ENCODE measurements around the gene FETUB.
A peak's percentile ranks its signal among the peaks of the same experiment; 100 is the strongest.

FETUB gene

DNA sequence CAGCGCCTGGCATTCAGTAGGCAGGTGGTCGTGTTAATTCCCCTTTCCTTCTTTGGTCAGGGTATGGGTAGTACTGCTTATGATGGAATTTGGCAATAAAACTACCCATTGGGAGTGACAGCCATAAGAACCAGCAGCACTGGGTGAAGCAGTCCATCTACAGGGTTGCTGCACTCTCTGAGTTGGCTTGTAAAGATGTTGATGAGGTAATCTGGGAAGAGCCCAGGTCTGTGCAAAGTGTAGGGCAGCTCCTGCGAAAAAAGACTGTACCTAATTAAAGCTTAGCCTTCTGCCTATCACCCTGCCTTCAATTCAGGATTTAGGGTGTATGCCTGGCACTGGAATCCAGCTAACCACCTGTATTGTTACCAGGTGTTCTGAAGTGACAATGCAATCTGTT is 4.7 kb upstream of the FETUB start:
- no peak for DNase-seq (ENCODE audit: low read depth in 2 of 3, low spot score in 1 of 3)

DNA sequence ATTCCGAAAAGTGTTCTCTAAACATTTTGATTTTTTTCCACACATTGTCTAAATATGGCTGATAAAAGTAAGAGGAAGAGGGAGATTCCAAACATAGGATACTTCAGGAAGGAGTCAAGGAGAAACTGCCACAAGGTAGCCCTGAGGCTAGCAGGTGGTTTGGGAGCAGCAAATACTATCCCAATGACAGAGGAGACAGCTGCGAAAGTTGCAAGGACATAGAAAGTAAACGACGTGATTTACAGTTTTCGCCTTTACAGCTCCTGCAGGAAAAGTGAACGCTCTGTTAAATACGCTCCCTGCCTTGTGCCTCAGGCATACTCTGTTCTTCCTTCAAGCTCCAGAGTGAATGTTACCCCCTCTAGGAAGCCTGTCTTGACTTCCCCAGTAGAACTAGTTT is 3.7 kb upstream of the FETUB start:
- DNase-seq (ENCODE audit: low read depth in 2 of 3, low spot score in 1 of 3), result no peak

DNA sequence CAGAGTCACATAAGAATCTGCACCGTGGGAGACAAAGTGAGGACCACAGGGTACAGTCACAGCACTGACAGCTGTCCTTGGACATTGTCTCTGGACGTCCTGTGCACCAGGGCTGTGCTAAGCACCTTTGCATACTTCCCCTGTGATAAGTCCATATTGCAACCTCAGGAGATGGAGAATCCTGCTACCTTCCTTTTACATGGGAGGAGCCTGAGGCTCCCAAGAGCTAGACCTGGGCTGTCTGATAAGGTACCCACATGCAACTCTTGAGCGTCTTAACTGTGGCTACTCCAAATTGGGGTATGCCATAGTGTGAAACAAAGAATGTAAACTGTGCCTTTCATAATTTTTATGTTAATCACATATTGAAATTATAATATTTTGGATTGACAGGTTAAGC is 2.5 kb upstream of the FETUB start:
- no peak for DNase-seq (ENCODE audit: low read depth in 2 of 3, low spot score in 1 of 3)

DNA sequence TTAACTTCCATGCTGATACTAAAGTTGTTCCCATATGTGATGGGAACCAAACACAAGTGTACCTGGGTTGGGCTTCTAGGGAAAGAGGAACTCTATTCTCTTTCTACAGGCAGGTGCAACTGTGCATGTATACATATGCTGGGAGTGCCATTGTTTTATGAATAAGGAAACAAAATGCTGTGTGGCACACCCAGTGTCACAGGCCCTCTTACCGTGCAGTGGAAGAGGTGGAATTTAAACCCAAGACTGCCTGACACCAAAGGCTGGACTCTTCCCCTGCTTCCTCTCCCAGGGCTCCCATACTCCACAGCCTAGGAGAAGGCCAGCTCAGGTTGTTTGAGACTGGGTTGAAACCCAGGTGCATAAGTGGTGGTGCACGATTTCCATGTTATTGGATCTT is 1.9 kb upstream of the FETUB start:
- DNase-seq (ENCODE audit: low read depth in 2 of 3, low spot score in 1 of 3), result no peak

DNA sequence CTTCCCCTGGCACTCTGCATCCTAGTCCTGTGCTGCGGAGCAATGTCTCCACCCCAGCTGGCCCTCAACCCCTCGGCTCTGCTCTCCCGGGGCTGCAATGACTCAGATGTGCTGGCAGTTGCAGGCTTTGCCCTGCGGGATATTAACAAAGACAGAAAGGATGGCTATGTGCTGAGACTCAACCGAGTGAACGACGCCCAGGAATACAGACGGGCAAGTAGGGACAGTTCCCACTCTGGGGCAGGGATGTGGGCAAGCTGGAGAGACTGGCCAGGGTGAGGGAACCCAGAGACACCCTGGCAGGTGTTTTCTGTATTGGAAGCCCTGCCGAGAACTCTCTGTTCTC is 247 bp downstream of the FETUB start:
- no peak for DNase-seq (ENCODE audit: low read depth in 2 of 3, low spot score in 1 of 3)

DNA sequence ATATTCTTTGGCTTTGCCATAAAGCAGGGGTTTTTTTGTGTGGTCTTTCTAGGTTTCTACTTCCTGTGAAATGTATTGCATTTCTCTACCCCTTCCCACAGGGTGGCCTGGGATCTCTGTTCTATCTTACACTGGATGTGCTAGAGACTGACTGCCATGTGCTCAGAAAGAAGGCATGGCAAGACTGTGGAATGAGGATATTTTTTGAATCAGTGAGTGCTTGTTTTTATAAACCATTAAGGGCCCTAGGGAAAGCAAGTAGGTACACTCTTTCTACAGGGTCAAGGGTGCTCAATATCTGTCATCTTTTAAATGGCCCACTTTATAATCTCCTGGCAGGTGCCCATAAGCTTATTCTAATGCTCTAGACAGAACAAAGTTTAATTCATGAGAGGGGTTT is 730 bp downstream of the FETUB start:
- DNase-seq (ENCODE audit: low read depth in 2 of 3, low spot score in 1 of 3), result no peak

DNA sequence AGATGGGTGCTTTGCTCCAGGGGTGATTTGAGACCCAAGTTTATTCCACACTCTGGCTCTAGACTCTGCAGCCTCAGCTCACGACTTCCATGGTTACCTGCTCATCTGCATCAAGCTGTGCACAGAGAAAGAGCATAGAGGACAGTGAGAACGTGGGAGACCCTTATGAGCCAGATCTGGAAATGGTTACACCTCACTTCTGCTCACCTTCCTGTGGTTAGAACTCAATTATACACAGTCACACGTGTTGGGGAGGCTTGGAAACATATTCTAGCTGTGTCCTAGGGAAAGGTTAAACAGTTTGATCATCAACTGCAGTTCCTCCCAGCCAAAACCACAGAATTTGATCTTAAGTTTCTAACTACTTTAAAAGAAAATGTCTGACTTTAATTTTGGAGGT is 1.8 kb downstream of the FETUB start:
- DNase-seq (ENCODE audit: low read depth in 2 of 3, low spot score in 1 of 3), result no peak

DNA sequence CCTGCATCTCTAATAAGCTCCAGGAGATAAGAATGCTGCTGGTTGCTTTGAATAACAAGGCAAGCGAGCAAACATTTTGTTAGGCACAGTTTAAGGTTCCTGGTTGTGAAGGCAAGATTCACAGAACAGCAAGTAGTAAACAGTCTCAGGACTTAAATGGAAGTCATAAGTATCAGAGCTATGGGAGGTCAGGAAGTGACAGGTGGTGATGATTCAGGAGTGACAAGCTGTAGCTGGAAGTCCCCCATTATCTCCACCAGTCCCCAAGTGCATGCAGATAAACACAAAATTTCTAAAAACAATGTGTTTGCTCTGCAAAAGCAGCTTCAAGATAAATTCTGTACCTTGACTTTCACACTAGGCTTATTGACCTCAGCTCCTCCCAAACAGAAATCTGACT is 3.3 kb downstream of the FETUB start:
- no peak for DNase-seq (ENCODE audit: low read depth in 2 of 3, low spot score in 1 of 3)

DNA sequence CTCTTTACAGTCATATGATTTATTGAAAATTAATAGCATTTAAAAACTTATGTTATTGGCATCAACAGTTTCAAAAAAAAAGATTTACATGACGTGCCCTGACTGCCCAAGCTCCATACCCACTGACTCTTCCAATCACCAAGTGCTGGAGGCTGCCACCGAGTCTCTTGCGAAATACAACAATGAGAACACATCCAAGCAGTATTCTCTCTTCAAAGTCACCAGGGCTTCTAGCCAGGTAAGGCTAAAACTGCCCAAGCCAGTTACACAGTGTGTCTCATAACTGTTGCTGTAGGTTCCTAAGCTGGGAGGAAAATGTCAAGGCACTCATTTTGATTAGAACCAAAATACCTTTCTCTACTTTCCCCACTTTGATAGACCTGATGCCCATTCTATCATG is 4.5 kb downstream of the FETUB start:
- no peak for DNase-seq (ENCODE audit: low read depth in 2 of 3, low spot score in 1 of 3)

DNA sequence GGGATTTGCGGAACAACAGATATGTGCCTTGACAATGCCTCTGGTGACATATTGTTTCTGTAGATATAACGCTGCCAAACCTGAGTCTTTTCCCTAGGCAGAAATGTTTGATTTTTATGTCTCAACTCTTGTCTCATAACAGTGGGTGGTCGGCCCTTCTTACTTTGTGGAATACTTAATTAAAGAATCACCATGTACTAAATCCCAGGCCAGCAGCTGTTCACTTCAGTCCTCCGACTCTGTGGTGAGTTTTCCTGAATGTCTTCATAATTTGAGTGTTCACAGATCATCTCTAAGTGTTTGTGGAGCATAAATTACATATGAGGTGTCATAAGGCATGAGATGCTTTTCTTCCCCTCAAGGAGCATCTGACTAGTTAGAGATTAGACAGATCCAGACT is 5.9 kb downstream of the FETUB start:
- no peak for DNase-seq (ENCODE audit: low read depth in 2 of 3, low spot score in 1 of 3)

DNA sequence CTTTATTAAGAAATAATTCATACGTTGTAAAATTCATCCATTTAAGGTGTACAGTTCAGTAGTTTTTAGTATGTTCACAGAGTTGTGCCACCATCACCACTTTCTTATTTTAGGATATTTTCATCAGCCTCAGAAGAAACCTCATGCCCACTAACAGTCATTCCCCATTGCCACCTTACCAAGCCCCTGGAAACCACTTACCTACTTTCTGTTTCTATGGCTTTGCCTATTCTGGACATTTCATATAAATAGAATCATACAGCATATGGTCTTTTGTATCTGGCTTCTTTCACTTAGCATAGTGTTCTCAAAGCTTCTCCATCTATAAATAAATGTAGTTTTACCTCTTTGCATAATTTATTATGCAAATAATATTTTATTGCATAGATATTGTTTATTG is 6.6 kb downstream of the FETUB start:
- DNase-seq (ENCODE audit: low read depth in 2 of 3, low spot score in 1 of 3), result no peak

DNA sequence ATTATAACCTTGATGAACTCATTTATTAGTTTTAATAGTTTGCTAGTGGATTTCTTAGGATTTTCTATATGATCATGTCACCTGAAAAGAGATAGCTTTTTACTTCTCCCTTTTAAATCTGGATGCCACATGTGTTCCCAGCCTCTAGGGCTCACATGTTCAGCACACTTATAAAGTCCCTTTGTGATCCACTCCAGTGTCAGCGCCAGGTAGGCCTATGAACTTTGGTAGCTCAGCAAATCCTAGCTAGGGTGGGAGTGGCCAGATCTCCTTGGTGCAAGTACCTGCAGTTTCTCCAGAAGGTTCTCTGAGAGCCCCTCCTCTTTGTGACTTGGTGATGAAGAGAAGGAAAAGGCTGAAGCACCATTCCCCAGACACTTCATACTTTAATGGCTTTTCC is 8.7 kb downstream of the FETUB start:
- DNase-seq (ENCODE audit: low read depth in 2 of 3, low spot score in 1 of 3), result no peak

DNA sequence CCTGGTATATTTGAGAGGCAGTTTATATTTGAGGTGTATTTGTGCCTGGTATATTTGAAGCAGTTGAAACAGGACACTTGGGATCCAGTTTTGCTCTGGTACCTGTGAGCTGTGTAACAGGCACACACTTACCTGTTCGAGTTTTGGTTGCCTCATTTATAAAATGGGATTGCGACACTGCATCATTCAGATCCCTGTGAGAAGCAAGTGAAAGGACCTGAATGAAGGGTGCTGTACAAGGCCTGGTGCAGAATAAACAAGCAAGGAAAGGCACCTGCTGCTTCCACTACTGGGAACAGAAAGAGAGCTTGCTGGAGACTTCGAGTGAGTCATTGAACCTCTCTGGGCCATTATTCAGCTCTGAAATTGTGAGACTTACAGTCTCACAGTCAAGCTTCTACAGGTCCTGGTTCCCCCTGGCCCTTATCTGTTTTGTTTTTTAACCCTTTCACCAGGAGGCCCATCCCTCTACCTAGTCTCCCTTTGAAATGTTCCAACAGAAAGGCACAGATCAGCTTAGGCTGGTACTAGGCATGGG is 11.5 kb downstream of the FETUB start:
- no peak for DNase-seq (ENCODE audit: low read depth in 2 of 3, low spot score in 1 of 3)

DNA sequence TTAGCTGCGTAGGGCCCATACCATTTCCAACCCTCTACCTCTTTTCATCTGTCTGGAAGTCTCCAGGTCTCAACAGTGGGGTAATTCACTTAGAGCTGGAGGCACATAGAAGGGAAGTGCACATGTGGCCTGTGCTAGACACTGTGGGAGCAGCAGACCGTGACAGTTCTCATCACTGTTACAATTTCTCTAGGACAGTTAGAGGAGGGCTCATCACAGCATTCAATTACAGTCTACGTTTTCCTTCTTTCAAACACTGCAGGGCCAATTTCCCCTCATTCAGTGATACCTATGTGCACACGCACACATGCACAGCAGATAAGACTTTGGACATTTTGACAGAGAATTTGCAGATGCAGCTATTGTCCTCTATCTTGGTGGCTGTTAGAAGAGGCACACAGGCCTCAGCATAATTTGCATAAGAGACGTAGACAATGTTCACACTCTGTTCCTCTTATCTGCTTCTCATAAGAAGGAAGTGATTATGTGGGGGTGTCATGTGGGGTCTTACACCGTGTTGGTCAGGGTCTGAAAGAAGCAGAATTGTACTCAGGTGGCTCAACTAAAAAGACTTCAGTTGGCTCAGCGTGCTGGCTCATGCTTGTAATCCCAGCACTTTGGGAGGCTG is 13.0 kb downstream of the FETUB start:
- DNase-seq (ENCODE audit: low read depth in 2 of 3, low spot score in 1 of 3), result no peak

DNA sequence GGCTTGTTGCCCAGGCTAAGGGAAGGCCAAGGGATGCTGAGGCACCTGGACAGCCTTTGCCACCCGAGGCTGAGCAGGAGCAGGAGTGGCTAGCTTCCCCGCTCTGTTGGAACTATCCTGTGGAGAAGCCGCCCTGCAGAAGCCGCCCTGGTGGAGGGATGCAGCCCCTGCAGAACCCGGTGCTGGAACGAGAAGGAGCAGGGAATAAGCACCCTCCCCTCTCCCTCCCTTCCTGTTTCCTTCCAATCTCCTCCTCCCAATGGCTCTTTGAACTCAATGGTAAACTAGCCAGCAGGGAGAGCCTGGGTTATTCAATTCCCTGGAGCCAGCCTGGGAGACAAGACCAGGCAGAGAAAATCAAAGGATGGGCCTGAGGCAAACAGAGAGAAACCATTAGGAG is 13.8 kb downstream of the FETUB start:
- no peak for DNase-seq (ENCODE audit: low read depth in 2 of 3, low spot score in 1 of 3)

DNA sequence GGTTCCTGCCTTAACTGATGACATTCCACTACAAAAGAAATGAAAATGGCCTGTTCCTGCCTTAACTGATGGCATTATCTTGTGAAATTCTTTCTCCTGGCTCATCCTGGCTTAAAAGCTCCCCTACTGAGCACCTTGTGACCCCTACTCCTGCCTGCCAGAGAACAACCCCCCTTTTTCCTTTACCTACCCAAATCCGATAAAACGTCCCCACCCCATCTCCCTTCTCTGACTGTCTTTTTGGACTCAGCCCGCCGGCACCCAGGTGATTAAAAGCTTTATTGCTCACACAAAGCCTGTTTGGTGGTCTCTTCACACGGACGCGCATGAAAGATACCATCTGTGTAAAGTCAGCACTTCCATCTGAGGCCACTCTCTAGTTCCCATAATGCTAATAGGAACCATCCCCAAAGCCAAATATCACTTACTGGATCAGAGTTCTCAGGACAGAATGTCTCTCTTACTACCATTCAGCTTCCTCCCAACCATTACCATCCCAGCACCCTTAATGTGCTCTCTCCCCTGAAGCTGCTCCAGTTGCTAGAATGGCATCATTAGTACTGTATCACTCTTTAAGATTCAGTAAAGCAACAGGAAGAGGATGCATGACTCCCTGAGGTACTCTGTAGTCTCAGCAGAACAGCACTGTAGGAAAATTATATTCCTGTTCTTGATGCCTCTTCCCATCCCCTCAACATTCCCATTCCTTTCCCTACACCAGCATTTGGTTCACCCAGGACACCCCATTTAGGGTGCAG is 23.3 kb downstream of the FETUB start:
- no peak for DNase-seq (ENCODE audit: low read depth in 2 of 3, low spot score in 1 of 3)

DNA sequence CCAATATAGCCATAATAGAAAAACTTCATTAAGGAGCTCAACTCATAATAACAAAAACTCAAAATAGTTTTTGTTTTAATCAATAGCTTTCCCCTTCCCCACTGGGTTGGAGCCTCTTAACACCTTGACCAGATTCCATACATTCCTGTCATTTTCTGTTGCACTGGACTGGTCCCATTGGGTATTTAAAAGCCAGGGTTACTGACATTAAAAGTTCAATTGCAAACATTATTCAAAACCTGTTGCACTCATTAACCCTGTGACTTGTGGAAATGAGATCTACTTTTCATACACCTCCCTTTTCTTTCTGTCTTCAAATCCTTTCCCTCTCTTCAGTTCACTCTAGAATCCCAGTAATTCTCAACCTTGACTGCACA is 23.9 kb downstream of the FETUB start:
- no peak for DNase-seq (ENCODE audit: low read depth in 2 of 3, low spot score in 1 of 3)

DNA sequence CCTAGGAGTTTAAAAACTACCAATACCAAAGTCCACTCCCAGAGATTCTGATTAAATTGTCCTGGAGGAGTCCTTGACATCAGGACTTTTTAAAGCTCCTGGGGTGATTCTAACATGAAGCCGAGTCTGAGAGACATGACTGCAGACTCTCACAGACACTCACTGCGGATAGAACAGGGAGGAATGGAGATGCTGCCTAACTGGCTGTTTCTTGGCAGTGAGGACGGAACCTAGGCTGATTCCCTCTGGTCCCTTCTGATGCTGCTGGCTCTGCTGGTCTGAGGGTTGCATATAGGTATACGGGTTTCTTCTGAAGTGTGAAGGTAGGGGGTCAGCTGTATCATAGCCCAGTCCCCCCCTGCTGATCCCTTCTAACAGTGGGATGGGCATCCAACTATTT is 24.3 kb downstream of the FETUB start:
- no peak for DNase-seq (ENCODE audit: low read depth in 2 of 3, low spot score in 1 of 3)

DNA sequence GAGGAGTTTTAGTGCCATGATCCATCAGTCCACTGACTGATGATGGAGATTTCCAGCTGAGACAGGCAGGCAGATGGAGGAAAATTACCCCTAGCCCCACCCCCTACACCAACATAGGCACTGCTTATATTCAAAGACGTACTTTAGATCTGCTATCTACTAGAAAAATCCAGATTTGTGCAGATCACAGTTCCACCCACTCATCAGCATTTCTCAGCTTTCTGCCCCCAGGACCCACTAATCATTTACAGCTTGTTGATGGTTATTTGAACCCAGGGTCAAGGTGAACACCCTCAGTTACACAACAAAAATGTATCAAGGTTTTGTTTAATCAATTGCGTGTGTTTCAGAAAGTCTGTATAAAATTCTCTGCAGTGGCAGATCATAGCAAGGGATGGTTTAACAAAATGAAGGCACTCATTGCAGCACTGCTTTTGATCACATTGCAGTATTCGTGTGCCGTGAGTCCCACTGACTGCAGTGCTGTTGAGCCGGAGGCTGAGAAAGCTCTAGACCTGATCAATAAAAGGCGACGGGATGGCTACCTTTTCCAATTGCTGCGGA is 25.5 kb downstream of the FETUB start, which contains the start of gene HRG:
Gene HRG (plus strand): TSS at position 390 of the 564 bp plus-strand sequence. CDS start 18 bp downstream, at position 408.
- no peak for DNase-seq (ENCODE audit: low read depth in 2 of 3, low spot score in 1 of 3)

DNA sequence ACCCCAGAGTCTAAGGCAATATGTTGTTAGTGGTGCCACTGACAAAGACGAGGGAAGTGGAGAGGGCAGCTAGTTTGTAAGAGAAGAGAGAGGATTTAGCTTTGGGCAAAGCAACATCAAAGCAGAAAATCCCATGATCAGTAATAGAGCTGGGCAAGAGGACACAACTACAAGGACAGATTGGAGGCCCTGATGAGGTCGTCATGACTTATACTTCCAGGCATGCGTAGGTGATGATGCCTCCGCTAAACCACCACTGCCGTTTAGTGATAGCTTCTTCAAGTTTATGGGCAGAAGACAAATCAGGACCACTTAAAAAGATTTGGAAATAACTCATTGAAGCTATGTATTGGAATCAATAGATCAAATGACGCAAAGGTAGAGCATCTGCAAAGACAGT is 28.2 kb downstream of the FETUB start:
- no peak for DNase-seq (ENCODE audit: low read depth in 2 of 3, low spot score in 1 of 3)

DNA sequence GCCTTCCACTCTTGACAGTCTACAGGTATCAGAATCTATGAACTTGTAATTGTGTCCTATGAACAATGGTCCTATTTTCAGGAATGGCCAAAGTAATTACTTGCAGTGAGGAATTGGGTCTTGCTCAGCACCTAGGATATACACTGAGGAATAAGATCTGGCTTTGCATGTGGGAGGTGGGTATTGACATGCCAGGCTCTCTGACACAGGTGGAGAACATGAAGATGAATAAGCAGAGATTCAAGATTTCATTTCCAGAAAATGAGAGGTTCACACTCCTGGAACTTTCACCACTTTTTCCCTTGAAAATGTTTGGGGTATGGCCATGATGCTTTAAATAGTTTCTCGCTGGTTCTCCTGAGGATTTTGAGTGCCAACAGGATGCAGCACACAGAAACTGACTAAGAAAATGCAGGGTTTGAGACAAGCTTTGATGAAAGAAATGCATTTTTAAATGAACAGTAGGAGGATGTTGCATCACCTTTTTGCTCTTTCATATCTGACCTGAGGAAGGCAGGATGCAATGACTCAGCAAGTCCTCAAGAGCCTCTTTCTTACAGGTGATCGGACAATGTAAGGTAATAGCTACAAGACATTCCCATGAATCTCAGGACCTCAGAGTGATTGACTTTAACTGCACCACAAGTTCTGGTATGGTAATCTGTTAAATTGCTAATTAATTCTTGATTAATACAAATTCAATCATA is 29.3 kb downstream of the FETUB start:
- peak in 1 of 3 donors; percentile 0 for DNase-seq (ENCODE audit: low read depth in 2 of 3, low spot score in 1 of 3)

DNA sequence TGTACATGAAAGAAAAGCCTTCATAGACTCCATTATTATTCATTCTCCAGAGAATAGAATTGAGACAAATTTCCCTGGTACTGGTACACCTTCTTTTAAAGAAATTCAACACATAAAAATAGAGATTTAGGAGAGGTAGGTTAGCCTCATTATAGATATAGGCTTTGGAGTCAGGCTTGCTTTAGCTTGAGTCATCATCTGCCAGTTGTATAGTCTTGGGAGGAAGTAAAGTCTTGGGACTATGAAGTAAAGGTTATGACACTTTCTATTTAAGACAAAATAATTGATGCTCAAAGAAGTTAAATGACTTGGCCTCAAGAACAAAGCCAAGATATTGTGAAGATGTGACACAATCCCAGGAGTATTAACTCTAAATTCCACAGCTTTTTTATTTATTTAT is 30.0 kb downstream of the FETUB start:
- no peak for DNase-seq (ENCODE audit: low read depth in 2 of 3, low spot score in 1 of 3)
